Activated T-helper 1 cell treated with Interleukin-2 at 50 U/mL for 16 hours (primary cell): ENCODE measurements around the gene SMYD4.
A peak's percentile ranks its signal among the peaks of the same experiment; 100 is the strongest.
"Not testable (repeated sequence)": the region's sequence is repeated elsewhere in the genome, so short reads cannot be mapped to it uniquely, and the experiment has no call there.

Experiments
- DNase-seq: peaks from one replicate; pipeline ENCODE4 v3.0.0-alpha.2; 2020; ENCODE audit warnings: low read depth

SMYD4 gene

DNA sequence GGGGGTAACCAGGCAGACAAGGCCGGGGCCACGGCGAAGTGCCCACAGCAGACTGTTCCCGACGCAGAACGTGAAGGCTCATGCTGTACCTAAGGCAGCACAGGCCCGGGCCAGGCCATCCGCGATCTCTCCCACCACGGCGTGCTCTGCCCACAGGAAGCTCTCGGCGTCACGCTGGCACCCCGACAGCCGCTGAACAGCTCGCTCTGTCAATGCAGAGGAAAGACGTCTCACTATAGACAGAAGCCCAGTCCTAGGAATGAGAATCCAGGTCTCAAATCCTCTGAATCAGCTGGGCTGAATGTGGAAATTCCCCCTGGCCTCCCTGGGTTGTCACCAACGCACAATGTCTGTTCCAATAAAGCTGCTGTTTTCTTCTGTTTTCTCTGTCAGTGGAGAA is 46.4 kb downstream of the SMYD4 start:
- no peak for DNase-seq

GRCh38 chr17:1782171-1782567 is 47.5 kb downstream of the SMYD4 start:
- DNase-seq = no peak

DNA sequence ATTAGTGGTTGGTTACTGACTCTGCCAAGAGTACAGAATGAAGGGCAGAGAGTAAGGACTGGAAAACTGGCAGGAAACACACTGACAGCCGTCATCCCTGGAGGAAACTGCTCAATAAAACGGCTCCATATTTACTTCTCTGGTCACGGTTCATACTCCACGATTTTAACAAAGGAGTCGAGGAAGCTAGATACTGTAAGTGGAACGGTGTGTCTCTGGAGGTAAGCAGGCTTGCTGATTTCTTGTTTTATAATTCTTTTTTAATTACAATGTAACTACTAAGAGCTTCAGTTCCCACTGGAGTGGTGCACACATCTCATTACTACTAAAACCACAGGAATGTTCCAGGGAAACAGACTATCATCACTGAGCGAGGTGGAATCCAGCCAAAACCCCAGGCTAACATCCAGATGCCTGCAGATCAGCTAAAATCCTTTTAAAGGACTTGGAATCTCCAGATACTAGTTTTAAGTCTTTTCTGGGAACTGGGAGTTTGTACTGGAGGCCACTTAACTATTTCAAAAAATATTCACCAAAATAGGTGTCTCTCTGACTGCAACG is 50.1 kb downstream of the SMYD4 start:
- DNase-seq = no peak

GRCh38 chr17:1776857-1777256 is 52.8 kb downstream of the SMYD4 start:
- no peak for DNase-seq

GRCh38 chr17:1776328-1776727 is 53.4 kb downstream of the SMYD4 start:
- DNase-seq = no peak

DNA sequence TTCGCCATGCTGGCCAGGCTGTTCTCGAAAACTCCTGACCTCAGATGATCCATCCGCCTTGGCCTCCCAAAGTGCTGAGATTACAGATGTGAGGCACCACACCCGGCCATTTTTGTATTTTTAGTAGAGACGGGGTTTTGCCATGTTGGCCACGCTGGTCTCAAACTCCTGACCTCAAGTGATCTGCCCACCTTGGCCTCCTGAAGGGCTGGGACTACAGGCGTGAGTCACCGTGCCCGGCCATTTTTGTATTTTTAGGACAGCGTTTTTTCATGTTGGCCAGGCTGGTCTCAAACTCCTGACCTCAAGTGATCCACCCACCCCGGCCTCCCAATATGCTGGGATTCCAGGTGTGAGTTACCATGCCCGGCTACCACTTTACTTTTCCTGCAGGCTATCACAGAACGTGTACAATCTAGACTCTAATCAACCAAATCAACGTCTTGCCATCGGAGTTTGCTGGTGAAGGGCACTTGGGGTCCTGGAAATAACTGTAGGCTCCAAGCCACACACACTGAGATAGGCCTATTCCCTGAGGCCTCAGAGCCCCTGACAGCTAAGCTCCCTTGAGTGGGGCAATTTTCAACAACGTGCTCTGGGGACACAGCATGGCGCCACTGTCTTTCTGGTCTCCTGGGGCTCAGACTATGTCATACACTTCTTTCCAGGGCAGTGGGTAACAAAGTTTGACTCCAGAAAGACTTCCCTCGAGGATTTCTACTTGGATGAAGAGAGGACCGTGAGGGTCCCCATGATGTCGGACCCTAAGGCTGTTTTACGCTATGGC is 55.1 kb downstream of the SMYD4 start:
- no peak for DNase-seq

DNA sequence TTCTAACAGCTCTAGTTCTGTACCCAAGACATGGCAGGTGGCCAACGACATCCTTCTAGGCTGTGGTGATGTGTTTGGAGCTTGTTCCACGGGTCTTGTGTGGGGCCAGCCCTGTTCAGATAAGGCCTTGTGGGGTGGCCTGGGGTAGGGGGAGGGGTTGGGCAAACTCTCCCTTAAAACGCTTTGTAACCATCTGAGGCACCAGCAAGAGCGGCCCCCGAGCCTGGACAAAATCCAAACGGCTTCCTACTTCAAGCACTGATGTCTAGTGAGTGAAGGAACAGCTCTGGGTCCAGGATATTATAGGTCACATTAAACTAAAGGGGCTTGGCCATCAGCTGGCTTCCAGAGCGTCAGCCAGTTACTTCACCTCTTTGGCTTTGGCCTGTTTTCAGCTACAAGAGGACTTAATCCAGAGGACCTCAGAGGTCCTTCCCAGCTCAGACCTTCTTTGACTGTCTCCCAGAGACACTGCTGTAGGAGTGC is 56.0 kb downstream of the SMYD4 start:
- no peak for DNase-seq

DNA sequence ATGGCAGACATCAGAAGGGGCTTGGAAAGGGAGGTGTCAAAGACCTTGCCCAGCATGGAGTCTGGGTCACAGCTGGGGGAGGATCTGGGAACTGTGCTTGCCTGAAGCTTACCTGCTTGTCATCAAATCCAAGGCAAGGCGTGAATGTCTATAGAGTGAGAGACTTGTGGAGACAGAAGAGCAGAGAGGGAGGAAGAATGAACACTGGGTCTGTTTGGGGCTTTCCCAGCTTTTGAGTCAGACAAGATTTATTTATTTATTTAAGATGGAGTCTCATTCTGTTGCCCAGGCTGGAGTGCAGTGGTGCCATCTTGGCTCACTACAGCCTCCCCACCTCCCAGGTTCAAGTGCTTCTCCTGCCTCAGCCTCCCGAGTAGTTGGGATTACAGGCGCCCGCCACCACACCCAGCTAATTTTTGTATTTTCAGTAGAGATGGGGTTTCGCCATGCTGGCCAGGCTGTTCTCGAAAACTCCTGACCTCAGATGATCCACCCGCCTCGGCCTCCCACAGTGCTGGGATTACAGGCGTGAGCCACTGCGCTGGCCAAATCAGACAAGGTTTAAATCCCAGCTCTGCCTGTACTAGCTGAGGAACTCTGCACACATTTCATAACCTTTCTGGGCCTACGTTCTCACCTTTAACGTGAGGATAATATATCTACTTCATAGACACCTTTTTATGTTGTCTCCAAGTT is 56.6 kb downstream of the SMYD4 start:
- not testable (repeated sequence) for DNase-seq

DNA sequence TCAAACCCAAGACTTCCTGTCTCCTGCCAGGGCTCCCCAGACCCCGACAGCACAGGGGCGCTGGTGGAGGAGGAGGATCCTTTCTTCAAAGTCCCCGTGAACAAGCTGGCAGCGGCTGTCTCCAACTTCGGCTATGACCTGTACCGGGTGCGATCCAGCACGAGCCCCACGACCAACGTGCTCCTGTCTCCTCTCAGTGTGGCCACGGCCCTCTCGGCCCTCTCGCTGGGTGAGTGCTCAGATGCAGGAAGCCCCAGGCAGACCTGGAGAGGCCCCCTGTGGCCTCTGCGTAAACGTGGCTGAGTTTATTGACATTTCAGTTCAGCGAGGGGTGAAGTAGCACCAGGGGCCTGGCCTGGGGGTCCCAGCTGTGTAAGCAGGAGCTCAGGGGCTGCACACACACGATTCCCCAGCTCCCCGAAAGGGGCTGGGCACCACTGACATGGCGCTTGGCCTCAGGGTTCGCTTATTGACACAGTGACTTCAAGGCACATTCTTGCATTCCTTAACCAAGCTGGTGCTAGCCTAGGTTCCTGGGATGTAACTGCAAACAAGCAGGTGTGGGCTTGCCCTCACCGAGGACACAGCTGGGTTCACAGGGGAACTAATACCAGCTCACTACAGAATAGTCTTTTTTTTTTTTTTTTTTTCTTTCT is 59.8 kb downstream of the SMYD4 start:
- DNase-seq = no peak

DNA sequence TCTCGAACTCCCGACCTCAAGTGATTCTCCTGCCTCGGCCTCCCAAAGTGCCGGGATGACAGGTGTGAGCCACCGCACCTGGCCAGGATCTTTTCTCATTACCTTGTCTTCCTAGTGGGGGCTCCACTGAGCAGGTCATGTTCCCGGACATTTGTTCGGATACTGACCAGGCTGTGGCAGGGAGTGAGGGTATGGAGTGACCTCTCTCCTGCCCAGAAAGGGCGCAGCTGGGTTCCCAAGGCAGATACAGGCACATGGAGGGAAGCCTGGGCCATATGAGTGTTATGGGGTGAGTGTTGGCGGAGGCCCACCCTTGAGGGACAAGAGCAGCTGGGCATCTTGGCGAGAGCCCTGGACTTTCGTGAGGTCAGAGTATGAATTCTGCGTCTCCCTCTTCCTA is 62.3 kb downstream of the SMYD4 start:
- no peak for DNase-seq

GRCh38 chr17:1766382-1767135 is 63.1 kb downstream of the SMYD4 start:
- no peak for DNase-seq

DNA sequence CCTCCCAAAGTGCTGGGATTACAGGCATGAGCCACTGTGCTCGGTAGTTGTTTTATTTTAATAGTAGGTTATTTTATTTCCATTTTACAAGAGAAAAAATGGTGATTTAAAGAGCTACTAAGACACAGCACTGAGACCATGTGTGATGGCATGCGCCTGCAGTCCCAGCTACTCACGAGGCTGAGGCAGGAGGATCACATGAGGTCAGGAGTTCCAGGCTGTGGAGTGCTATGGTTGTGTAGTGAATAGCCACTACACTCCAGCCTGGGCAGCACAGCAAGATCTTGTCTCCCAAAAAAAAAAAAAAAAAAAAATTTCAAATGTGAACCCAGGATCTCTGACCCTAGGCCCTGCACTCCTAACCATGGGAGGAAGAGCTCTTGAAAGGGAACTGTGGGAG is 64.1 kb downstream of the SMYD4 start:
- DNase-seq = no peak

DNA sequence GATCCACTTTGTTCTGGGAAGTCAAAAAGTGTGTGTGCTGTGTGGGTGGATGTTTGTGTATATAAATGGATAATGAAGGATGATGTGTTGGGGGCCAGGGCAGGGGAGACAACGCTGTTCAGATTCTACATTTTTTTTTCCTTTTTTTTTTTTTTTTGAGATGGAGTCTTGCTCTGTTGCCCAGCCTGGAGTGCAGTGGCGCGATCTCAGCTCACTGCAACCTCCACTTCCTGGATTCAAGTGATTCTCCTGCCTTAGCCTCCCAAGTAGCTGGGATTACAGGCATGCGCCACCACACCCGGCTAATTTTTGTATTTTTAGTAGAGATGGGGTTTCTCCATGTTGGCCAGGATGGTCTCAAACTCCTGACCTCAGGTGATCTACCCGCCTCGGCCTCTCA is 65.0 kb downstream of the SMYD4 start:
- DNase-seq = not testable (repeated sequence)

DNA sequence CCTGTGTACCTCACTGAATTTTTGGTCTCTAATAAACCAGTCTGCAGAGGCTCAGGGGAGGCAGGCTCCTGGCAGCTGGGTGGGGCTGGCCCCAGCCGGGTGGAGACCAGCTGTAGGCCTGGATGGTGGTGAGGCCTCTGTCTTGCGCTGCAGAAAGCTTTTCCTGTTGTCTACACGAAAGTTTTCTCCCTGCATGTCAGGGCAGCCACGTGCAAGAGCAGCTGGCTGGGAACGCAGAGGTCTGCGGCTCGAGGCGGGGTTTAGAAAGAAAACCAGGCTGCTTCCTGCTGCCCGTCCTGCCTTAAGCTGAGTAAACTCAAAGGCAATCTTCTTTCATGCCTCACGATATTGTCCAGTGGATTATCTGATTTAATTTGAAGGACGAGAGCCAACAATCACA is 65.4 kb downstream of the SMYD4 start:
- peak; percentile 71 for DNase-seq

GRCh38 chr17:1762901-1763898 is 66.5 kb downstream of the SMYD4 start:
- DNase-seq = no peak

DNA sequence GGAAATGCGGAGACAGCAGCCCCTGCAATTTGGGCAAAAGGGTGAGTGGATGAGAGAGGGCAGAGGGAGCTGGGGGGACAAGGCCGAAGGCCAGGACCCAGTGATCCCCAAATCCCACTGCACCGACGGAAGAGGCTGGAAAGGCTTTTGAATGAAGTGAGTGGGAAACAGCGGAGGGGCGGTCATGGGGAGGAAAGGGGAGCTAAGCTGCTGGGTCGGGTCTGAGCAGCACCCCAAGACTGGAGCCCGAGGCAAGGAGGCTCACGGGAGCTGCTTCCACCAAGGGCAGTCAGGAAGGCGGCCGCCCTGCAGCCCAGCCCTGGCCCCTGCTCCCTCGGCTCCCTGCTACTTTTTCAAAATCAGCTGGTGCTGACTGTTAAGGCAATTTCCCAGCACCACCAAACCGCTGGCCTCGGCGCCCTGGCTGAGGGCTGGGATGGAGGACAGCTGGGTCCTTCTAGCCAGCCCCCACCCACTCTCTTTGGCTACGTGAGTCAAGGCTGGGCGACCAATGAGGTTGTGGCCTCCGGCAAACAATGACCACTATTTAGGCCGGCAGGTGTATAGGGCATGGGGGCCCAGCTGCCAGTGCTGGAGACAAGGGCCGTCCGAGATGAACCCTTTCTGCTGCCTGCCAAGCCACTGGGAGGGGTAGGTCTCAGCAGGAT is 67.3 kb downstream of the SMYD4 start:
- no peak for DNase-seq

GRCh38 chr17:1759529-1759928 is 70.2 kb downstream of the SMYD4 start:
- no peak for DNase-seq

DNA sequence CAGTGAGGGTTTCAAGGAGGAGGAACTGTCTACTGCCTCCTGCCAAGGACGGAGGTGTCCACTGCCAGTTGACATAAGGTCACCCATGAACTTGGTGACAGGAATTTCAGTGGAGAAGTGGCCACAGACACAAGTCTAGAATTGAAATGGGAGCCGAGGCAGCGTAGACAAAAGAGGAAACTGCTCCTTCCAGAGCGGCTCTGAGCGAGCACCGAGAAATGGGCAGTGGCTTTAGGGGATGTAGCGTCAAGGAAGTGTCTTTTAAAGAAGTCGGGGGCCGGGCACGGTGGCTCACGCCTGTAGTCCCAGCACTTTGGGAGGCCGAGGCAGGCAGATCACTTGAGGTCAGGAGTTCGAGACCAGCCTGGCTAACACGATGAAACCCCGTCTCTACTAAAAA is 70.9 kb downstream of the SMYD4 start:
- DNase-seq = no peak

DNA sequence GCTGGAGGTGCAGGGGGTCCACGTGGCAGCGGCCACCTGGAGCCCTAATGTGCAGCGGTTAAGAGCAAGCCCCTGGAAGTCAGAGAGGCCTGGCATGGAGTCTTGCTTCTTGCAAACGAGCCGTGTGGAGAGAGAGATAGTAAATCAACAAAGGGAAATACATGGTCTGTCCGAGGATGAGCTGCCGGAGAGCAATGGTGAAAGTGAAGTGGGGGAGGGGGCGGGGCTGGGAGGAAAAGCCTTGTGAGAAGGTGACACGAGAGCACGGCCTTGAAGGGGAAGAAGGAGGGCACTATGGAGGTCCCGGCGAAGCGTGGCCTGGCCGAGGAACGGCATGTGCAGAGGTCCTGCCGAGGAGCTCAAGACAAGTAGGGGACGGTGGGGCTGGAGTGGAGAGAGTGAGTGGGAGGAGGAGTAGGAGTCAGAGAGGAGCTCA is 73.9 kb downstream of the SMYD4 start:
- no peak for DNase-seq

GRCh38 chr17:1755252-1755826 is 74.4 kb downstream of the SMYD4 start:
- DNase-seq = no peak
